Measurements from ENCODE around the gene PTRH1. TPM values are rescaled to one million over a fixed set of nuclear protein-coding genes. Genes with fewer than 3 reads are reported as not detected.

Gene PTRH1
- total RNA-seq, 3 donors from 2014 or later, result 19.0 to 26.2 (median 23.3) TPM

DNA sequence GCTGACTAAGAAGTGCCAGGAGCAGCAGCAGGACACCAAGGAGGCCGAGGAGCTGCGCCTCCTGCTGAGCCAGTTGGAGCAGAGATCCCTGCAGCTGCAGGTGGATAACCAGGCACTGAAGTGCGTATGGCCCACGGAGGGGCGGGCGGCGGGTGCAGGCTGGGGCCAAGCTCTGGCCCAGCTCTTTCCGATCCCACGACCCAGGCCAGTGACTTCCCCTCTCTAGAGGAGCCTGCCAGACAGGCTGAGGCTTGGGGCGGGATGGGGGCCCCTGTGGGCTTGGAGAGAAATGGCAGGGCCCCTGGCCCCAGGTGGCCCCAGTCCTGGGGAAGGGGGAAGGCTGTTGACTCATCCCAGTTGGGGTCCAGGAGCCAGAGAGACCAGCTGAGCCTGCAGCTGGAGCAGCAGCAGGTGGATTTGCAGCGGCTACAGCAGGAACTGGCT, 3.6 kb downstream of the PTRH1 start:
- TF ChIP-seq POLR2A (IDR thresholded peaks at IDR 0.05) (no peak), POLR2AphosphoS5 (IDR thresholded peaks at IDR 0.05) (no peak), CTCF (IDR thresholded peaks at IDR 0.05) (no peak)
- Histone ChIP-seq H3K27ac (no peak overlapping the region), H3K4me3 (no peak overlapping the region), H3K27me3 (no peaks in the 10 kb centered on the region), H3K4me1 (peaks cover 3 to 5% of the 10 kb centered on the region in 2 donors), H3K9me3 (no peaks in the 10 kb centered on the region), H3K36me3 (no peaks in the 10 kb centered on the region)
- intact Hi-C loops (cut with DNase I; ENCODE audit: low total_unique reads), result no loop called here
- no peak for DNase-seq (ENCODE audit: low spot score in 2 of 2)

GRCh38 chr9:127711226-127711701, 4.2 kb downstream of the PTRH1 start:
- Histone ChIP-seq H3K36me3 (no peaks in the 10 kb centered on the region), H3K4me3 (no peak overlapping the region), H3K27me3 (no peaks in the 10 kb centered on the region), H3K4me1 (peaks cover 2 to 5% of the 10 kb centered on the region in 2 donors), H3K9me3 (no peaks in the 10 kb centered on the region), H3K27ac (no peak overlapping the region)
- no peak for DNase-seq (ENCODE audit: low spot score in 2 of 2)
- intact Hi-C loops (cut with DNase I; ENCODE audit: low total_unique reads), result no loop called here
- TF ChIP-seq POLR2A (IDR thresholded peaks at IDR 0.05) (no peak), CTCF (IDR thresholded peaks at IDR 0.05) (no peak), POLR2AphosphoS5 (IDR thresholded peaks at IDR 0.05) (no peak)

DNA sequence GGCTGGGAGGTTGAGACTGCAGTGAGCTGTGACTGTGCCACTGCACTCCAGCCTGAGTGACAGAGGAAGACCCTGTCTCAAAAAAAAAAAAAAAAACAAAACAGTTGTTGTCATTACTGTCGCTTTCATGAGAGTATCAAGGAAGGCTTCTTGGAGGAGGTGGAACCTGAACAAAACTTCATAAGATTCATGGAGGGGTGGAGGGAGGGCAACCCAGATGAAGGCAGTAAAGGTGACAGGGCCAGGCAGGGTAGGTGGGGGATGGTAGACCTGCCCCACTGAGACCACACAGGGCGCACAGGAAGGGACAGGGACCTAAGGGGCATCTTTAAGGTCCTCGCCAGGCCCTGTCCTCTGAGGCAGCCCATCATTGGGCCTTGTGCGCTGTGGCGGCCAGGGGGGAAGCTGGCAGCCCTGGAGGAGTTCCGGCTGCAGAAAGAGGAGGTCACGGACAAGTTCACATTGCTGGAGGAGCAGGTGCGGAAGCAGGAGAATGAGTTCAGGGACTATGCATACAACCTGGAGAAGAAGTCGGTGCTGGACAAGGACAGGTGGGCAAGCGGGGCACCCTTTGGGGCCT, 5.2 kb downstream of the PTRH1 start:
- Histone ChIP-seq H3K27ac (no peak overlapping the region), H3K36me3 (no peaks in the 10 kb centered on the region), H3K4me3 (no peak overlapping the region), H3K9me3 (no peaks in the 10 kb centered on the region), H3K27me3 (no peaks in the 10 kb centered on the region), H3K4me1 (peaks cover 0 to 5% of the 10 kb centered on the region in 2 donors)
- intact Hi-C loops (cut with DNase I; ENCODE audit: low total_unique reads), result no loop called here
- TF ChIP-seq CTCF (IDR thresholded peaks at IDR 0.05) (no peak), POLR2A (IDR thresholded peaks at IDR 0.05) (no peak), POLR2AphosphoS5 (IDR thresholded peaks at IDR 0.05) (no peak)
- DNase-seq (ENCODE audit: low spot score in 2 of 2), result no peak

GRCh38 chr9:127708952-127709587, 6.4 kb downstream of the PTRH1 start:
- Histone ChIP-seq H3K9me3 (no peaks in the 10 kb centered on the region), H3K4me3 (no peak overlapping the region), H3K27ac (no peak overlapping the region), H3K27me3 (no peaks in the 10 kb centered on the region), H3K4me1 (no peaks in the 10 kb centered on the region), H3K36me3 (no peaks in the 10 kb centered on the region)
- no peak for DNase-seq (ENCODE audit: low spot score in 2 of 2)
- TF ChIP-seq POLR2A (IDR thresholded peaks at IDR 0.05) (no peak), CTCF (IDR thresholded peaks at IDR 0.05) (no peak), POLR2AphosphoS5 (IDR thresholded peaks at IDR 0.05) (no peak)
- intact Hi-C loops (cut with DNase I; ENCODE audit: low total_unique reads), result no loop called here

GRCh38 chr9:127707766-127708165, 7.7 kb downstream of the PTRH1 start:
- Histone ChIP-seq H3K27me3 (no peaks in the 10 kb centered on the region), H3K4me1 (no peaks in the 10 kb centered on the region), H3K9me3 (no peaks in the 10 kb centered on the region), H3K27ac (no peak overlapping the region), H3K36me3 (no peaks in the 10 kb centered on the region), H3K4me3 (no peak overlapping the region)
- no peak for DNase-seq (ENCODE audit: low spot score in 2 of 2)
- TF ChIP-seq CTCF (IDR thresholded peaks at IDR 0.05) (peak in 1 of 3 donors; percentile 11), POLR2AphosphoS5 (IDR thresholded peaks at IDR 0.05) (no peak), POLR2A (IDR thresholded peaks at IDR 0.05) (no peak)
- intact Hi-C loops (cut with DNase I; ENCODE audit: low total_unique reads), result no loop called here
